HepG2 (cell line): ENCODE measurements around the gene TMC4. TPM values are rescaled to one million over a fixed set of nuclear protein-coding genes. Genes with fewer than 3 reads are reported as not detected.
A peak's percentile ranks its signal among the peaks of the same experiment; 100 is the strongest.

Experiments used
- ARNTL ChIP-seq: sonication (generic); formaldehyde crosslinking; IDR thresholded peaks from 2 replicates; pipeline ENCODE4 v1.4.0; 2020; ENCODE audit warnings: mild to moderate bottlenecking, missing genetic modification reagents
- RARG ChIP-seq: sonication (generic); formaldehyde crosslinking; IDR thresholded peaks from 2 replicates; pipeline ENCODE4 v1.4.0; 2020; ENCODE audit warnings: low read depth, mild to moderate bottlenecking, missing genetic modification reagents
- SAFB2 ChIP-seq: sonication (generic); formaldehyde crosslinking; IDR thresholded peaks from 2 replicates; pipeline ENCODE4 v1.5.1; 2020; ENCODE audit warnings: missing genetic modification reagents, low read depth, mild to moderate bottlenecking, borderline replicate concordance
- ZNF446 ChIP-seq: sonication (generic); formaldehyde crosslinking; IDR thresholded peaks from 2 replicates; pipeline ENCODE4 v1.5.0; 2020; ENCODE audit warnings: mild to moderate bottlenecking, missing genetic modification reagents
- ZNF501 ChIP-seq: sonication (generic); formaldehyde crosslinking; IDR thresholded peaks from 2 replicates; pipeline ENCODE4 v1.5.1; 2020; ENCODE audit warnings: mild to moderate bottlenecking, moderate library complexity, missing genetic modification reagents
- ZNF713 ChIP-seq: sonication (generic); formaldehyde crosslinking; IDR thresholded peaks from 2 replicates; pipeline ENCODE4 v1.4.0; 2020; ENCODE audit warnings: mild to moderate bottlenecking, missing genetic modification reagents
- ZNF737 ChIP-seq: sonication (generic); formaldehyde crosslinking; IDR thresholded peaks from 2 replicates; pipeline ENCODE4 v1.5.0; 2020; ENCODE audit warnings: missing genetic modification reagents, mild to moderate bottlenecking, borderline replicate concordance
- ZNF841 ChIP-seq: sonication (generic); formaldehyde crosslinking; IDR thresholded peaks from 2 replicates; pipeline ENCODE4 v1.8.1; 2023; ENCODE audit warnings: missing genetic modification reagents, borderline replicate concordance
- ZZZ3 ChIP-seq: sonication (generic); formaldehyde crosslinking; IDR thresholded peaks from 2 replicates; pipeline ENCODE4 v1.4.0; 2020; ENCODE audit warnings: missing genetic modification reagents, mild to moderate bottlenecking, borderline replicate concordance
- polyA plus RNA-seq, 8 experiments: library from polyadenylated mRNA; depleted of rRNA in 3 of 8; stranded (reverse) in 7 of 8; unstranded in 1 of 8; fragments of >200 nt; fragmentation: Illumina TruSeq in 4 of 8; extraction: Trizol in 4 of 8; gene quantifications; 2 replicates each; pipeline versions ENCODE4 v1.2.1 to v1.2.3, GENCODE V29; 2011 to 2016; ENCODE audit warnings: low read depth in 4 of 8, missing spikeins in 1 of 8, mixed read lengths in 1 of 8; ENCODE audit not compliant: insufficient read depth in 1 of 8
- total RNA-seq, 5 experiments: library from RNA; depleted of rRNA; stranded (reverse); fragments of >200 nt; fragmentation: Illumina TruSeq; extraction: Trizol; gene quantifications; 2 replicates each; pipeline ENCODE4 v1.2.3, GENCODE V29; 2016; ENCODE audit warnings: low read depth in 1 of 5
- TF ChIP-seq, protein P1 (sequence below): sonication (generic); formaldehyde crosslinking; IDR thresholded peaks from 2 replicates; pipeline ENCODE4 v1.4.0; 2020; ENCODE audit warnings: missing genetic modification reagents
- TF ChIP-seq, protein P2 (sequence below): sonication (generic); formaldehyde crosslinking; conservative IDR thresholded peaks from 2 replicates; pipeline ENCODE4 v1.8.0; 2022; ENCODE audit warnings: low read depth, missing genetic modification reagents
- TF ChIP-seq, protein P3 (sequence below): sonication (generic); formaldehyde crosslinking; IDR thresholded peaks from 2 replicates; pipeline ENCODE4 v1.5.1; 2020; ENCODE audit warnings: mild to moderate bottlenecking, missing genetic modification reagents, borderline replicate concordance
- TF ChIP-seq, protein P4 (sequence below): sonication (generic); formaldehyde crosslinking; IDR thresholded peaks from 2 replicates; pipeline ENCODE4 v1.4.0; 2020; ENCODE audit warnings: missing genetic modification reagents

Gene TMC4
- total and polyA plus RNA-seq, 2 of the 13 experiments (the other 11 are each of a cell fraction or from before 2014, with no cell fraction given), result 0.13 to 0.24 TPM

DNA sequence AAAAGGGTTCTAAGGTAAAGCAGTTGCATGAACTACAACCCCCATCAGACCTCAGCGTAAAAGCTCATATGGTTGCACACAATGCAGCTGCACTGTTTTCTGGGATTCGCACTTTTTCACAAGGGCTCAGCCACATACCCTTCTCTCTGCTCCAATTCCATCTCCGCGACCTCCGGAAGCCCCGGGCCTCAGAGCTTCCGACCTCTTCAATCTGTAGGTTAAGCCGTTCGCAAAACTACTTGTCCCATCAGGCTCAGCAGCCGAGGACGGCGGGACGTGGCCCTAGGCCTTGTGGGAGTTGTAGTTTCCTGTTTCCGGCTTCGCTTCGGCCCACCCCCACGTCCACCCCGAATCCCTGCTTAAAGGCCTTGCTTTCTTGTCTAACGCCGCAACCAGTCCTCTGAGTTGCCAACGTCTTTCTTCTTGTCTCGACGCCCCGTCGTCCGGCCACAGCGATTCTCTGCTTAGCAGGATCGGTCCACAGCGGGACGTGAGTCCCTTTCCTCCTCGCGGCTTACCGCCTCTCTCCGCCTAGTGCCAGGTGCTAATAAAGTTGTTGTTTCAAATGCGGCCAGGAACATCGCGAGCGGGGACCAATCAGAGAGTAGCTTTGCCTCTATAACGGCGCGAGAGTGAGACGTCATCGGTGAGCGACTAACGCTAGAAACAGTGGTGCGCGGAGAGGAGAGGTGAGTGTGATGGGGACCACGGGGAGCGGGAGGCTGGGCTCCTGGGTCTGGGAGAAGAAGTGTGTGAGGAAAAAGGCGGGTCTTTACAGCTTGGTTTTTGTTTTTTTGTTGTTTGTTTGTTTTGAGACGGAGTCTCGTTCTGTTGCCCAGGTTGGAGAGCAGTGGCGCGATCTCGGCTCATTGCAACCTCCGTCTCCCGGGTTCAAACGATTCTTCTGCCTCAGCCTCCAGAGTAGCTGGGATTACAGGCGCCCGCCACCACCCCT lies 57.6 kb downstream of the TMC4 start, which contains the start of the genes PRPF31 and TFPT (continued):
- TF ChIP-seq, protein P1, sequence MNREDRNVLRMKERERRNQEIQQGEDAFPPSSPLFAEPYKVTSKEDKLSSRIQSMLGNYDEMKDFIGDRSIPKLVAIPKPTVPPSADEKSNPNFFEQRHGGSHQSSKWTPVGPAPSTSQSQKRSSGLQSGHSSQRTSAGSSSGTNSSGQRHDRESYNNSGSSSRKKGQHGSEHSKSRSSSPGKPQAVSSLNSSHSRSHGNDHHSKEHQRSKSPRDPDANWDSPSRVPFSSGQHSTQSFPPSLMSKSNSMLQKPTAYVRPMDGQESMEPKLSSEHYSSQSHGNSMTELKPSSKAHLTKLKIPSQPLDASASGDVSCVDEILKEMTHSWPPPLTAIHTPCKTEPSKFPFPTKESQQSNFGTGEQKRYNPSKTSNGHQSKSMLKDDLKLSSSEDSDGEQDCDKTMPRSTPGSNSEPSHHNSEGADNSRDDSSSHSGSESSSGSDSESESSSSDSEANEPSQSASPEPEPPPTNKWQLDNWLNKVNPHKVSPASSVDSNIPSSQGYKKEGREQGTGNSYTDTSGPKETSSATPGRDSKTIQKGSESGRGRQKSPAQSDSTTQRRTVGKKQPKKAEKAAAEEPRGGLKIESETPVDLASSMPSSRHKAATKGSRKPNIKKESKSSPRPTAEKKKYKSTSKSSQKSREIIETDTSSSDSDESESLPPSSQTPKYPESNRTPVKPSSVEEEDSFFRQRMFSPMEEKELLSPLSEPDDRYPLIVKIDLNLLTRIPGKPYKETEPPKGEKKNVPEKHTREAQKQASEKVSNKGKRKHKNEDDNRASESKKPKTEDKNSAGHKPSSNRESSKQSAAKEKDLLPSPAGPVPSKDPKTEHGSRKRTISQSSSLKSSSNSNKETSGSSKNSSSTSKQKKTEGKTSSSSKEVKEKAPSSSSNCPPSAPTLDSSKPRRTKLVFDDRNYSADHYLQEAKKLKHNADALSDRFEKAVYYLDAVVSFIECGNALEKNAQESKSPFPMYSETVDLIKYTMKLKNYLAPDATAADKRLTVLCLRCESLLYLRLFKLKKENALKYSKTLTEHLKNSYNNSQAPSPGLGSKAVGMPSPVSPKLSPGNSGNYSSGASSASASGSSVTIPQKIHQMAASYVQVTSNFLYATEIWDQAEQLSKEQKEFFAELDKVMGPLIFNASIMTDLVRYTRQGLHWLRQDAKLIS, result no peak
- TF ChIP-seq ZNF713 (CRISPR knock-in tag) (no peak), ZNF841 (CRISPR knock-in tag) (no peak), ZNF737 (CRISPR knock-in tag) (peak; percentile 68; the same call in 1 of the 2 replicates), ZNF501 (CRISPR knock-in tag) (peak; percentile 99), ZNF446 (CRISPR knock-in tag) (no peak), ARNTL (CRISPR knock-in tag) (no peak), SAFB2 (CRISPR knock-in tag) (peak; percentile 39; the same call in 1 of the 2 replicates), ZZZ3 (CRISPR knock-in tag) (peak; percentile 98), RARG (CRISPR knock-in tag) (no peak)
- TF ChIP-seq, protein P2, sequence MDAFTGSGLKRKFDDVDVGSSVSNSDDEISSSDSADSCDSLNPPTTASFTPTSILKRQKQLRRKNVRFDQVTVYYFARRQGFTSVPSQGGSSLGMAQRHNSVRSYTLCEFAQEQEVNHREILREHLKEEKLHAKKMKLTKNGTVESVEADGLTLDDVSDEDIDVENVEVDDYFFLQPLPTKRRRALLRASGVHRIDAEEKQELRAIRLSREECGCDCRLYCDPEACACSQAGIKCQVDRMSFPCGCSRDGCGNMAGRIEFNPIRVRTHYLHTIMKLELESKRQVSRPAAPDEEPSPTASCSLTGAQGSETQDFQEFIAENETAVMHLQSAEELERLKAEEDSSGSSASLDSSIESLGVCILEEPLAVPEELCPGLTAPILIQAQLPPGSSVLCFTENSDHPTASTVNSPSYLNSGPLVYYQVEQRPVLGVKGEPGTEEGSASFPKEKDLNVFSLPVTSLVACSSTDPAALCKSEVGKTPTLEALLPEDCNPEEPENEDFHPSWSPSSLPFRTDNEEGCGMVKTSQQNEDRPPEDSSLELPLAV (CRISPR knock-in tag), result no peak
- TF ChIP-seq, protein P3, sequence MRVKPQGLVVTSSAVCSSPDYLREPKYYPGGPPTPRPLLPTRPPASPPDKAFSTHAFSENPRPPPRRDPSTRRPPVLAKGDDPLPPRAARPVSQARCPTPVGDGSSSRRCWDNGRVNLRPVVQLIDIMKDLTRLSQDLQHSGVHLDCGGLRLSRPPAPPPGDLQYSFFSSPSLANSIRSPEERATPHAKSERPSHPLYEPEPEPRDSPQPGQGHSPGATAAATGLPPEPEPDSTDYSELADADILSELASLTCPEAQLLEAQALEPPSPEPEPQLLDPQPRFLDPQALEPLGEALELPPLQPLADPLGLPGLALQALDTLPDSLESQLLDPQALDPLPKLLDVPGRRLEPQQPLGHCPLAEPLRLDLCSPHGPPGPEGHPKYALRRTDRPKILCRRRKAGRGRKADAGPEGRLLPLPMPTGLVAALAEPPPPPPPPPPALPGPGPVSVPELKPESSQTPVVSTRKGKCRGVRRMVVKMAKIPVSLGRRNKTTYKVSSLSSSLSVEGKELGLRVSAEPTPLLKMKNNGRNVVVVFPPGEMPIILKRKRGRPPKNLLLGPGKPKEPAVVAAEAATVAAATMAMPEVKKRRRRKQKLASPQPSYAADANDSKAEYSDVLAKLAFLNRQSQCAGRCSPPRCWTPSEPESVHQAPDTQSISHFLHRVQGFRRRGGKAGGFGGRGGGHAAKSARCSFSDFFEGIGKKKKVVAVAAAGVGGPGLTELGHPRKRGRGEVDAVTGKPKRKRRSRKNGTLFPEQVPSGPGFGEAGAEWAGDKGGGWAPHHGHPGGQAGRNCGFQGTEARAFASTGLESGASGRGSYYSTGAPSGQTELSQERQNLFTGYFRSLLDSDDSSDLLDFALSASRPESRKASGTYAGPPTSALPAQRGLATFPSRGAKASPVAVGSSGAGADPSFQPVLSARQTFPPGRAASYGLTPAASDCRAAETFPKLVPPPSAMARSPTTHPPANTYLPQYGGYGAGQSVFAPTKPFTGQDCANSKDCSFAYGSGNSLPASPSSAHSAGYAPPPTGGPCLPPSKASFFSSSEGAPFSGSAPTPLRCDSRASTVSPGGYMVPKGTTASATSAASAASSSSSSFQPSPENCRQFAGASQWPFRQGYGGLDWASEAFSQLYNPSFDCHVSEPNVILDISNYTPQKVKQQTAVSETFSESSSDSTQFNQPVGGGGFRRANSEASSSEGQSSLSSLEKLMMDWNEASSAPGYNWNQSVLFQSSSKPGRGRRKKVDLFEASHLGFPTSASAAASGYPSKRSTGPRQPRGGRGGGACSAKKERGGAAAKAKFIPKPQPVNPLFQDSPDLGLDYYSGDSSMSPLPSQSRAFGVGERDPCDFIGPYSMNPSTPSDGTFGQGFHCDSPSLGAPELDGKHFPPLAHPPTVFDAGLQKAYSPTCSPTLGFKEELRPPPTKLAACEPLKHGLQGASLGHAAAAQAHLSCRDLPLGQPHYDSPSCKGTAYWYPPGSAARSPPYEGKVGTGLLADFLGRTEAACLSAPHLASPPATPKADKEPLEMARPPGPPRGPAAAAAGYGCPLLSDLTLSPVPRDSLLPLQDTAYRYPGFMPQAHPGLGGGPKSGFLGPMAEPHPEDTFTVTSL (CRISPR knock-in tag), result no peak; the same call in 1 of the 2 replicates
- TF ChIP-seq, protein P4, sequence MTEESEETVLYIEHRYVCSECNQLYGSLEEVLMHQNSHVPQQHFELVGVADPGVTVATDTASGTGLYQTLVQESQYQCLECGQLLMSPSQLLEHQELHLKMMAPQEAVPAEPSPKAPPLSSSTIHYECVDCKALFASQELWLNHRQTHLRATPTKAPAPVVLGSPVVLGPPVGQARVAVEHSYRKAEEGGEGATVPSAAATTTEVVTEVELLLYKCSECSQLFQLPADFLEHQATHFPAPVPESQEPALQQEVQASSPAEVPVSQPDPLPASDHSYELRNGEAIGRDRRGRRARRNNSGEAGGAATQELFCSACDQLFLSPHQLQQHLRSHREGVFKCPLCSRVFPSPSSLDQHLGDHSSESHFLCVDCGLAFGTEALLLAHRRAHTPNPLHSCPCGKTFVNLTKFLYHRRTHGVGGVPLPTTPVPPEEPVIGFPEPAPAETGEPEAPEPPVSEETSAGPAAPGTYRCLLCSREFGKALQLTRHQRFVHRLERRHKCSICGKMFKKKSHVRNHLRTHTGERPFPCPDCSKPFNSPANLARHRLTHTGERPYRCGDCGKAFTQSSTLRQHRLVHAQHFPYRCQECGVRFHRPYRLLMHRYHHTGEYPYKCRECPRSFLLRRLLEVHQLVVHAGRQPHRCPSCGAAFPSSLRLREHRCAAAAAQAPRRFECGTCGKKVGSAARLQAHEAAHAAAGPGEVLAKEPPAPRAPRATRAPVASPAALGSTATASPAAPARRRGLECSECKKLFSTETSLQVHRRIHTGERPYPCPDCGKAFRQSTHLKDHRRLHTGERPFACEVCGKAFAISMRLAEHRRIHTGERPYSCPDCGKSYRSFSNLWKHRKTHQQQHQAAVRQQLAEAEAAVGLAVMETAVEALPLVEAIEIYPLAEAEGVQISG (CRISPR knock-in tag), result peak; percentile 92
